T-cell (primary cell): ENCODE measurements around the gene LPIN3. TPM values are rescaled to one million over a fixed set of nuclear protein-coding genes. Genes with fewer than 3 reads are reported as not detected.

Experiments
- ATAC-seq, 4 experiments: fragments of 200-7000 bp in 3 of 4; fragments of 150-1000 bp in 1 of 4; cut with Tn5 transposase; replicated peaks in 1 of 4; 1 replicate in 3 of 4; 2 replicates in 1 of 4; pipeline ENCODE4 v1.10.0; 2021; ENCODE audit warnings: moderate library complexity in 3 of 4, mild to moderate bottlenecking in 2 of 4, moderate number of reproducible peaks in 1 of 4
- CTCF ChIA-PET, 2 donors: fragments of 300-600 bp; sonication (Branson Sonifier 250); formaldehyde crosslinking; loops; one replicate each; lab custom pipeline; 2022; ENCODE audit warnings: antibody characterized with exemption in 2 of 2; lab: Charles Lee
- POLR2A ChIA-PET, 2 donors: fragments of 300-600 bp; sonication (Branson Sonifier 250); formaldehyde crosslinking; loops; one replicate each; lab custom pipeline; 2022; ENCODE audit warnings: antibody characterized with exemption in 2 of 2; lab: Charles Lee
- DNase-seq, 35 experiments: peaks; one replicate each; pipeline versions ENCODE4 v3.0.0 to v3.0.0-alpha.2; 2013 to 2023
- H3K27ac ChIP-seq: one replicate; pipeline ENCODE4 v1.5.1; 2013; ENCODE audit warnings: low read length
- H3K27me3 ChIP-seq, 2 experiments: replicated peaks in 1 of 2; 1 replicate in 1 of 2; 2 replicates in 1 of 2; pipeline versions ENCODE4 v1.6.1 to v1.7.0; 2013; ENCODE audit warnings: low read length in 1 of 2, mixed read lengths in 1 of 2; ENCODE audit not compliant: control insufficient read depth in 2 of 2, insufficient read depth in 2 of 2; ENCODE audit errors: extremely low read depth in 1 of 2
- H3K36me3 ChIP-seq, 2 donors: 1 replicate in 1 of 2; 2 replicates in 1 of 2; pipeline versions ENCODE4 v1.6.1 to v1.7.0; 2013; ENCODE audit warnings: low read length in 1 of 2; ENCODE audit not compliant: control insufficient read depth in 2 of 2, insufficient read depth in 1 of 2; ENCODE audit errors: extremely low read depth in 1 of 2
- H3K4me1 ChIP-seq, 2 experiments: 1 replicate in 1 of 2; 2 replicates in 1 of 2; pipeline versions ENCODE4 v1.6.1 to v1.7.0; 2013; ENCODE audit warnings: low read length in 2 of 2, mixed read lengths in 1 of 2; ENCODE audit not compliant: insufficient read depth in 2 of 2, control insufficient read depth in 1 of 2; ENCODE audit errors: extremely low read depth in 1 of 2
- H3K4me3 ChIP-seq, 2 donors: 1 replicate in 1 of 2; 2 replicates in 1 of 2; pipeline versions ENCODE4 v1.5.1 to v1.7.0; 2013; ENCODE audit warnings: mild to moderate bottlenecking in 2 of 2, low read length in 1 of 2, moderate library complexity in 1 of 2; ENCODE audit not compliant: control insufficient read depth in 1 of 2; ENCODE audit errors: extremely low read depth in 1 of 2
- H3K9me3 ChIP-seq: 2 replicates; pipeline ENCODE4 v1.7.0; 2013
- H3K27ac Mint-ChIP-seq, 2 donors: one replicate each; pipeline ENCODE4 v1.8.0; 2020 to 2021; ENCODE audit warnings: mild to moderate bottlenecking in 2 of 2, mixed read lengths in 2 of 2
- H3K27me3 Mint-ChIP-seq, 2 donors: one replicate each; pipeline ENCODE4 v1.8.0; 2021 to 2022; ENCODE audit warnings: mixed read lengths in 2 of 2
- H3K36me3 Mint-ChIP-seq: one replicate; pipeline ENCODE4 v1.8.0; 2021; ENCODE audit warnings: mixed read lengths
- H3K4me1 Mint-ChIP-seq, 3 donors: one replicate each; pipeline ENCODE4 v1.8.0; 2020 to 2022; ENCODE audit warnings: mixed read lengths in 3 of 3, mild to moderate bottlenecking in 1 of 3
- H3K4me3 Mint-ChIP-seq, 3 donors: one replicate each; pipeline ENCODE4 v1.8.0; 2020 to 2022; ENCODE audit warnings: mild to moderate bottlenecking in 3 of 3, mixed read lengths in 3 of 3, moderate library complexity in 3 of 3
- H3K9me3 Mint-ChIP-seq, 3 donors: one replicate each; pipeline ENCODE4 v1.8.0; 2020 to 2022; ENCODE audit warnings: mixed read lengths in 3 of 3
- WGBS: methylation state at CpG from one replicate; pipeline ENCODE4 v1.1.5; 2013; ENCODE audit warnings: missing lambda C conversion rate; ENCODE audit not compliant: insufficient coverage; 5-methylcytosine and 5-hydroxymethylcytosine counted together
- total RNA-seq, 35 experiments: library from RNA in 6 of 35; stranded (reverse) in 6 of 35; fragments of 120-200 nt in 1 of 35; gene quantifications; one replicate each; pipeline versions ENCODE4 v1.2.1 to v1.2.4 and lab custom pipeline; 2013 to 2026

LPIN3 gene
- total RNA-seq, 5 donors from 2014 or later (not counting 1 experiment from before 2014, with no cell fraction given), result 0.16 to 0.80 (median 0.46) TPM

GRCh38 chr20:41339957-41340326 lies 679 bp upstream of the LPIN3 start:
- CTCF ChIA-PET, result interaction anchor here (0.7 to 2.2 kb wide), 10 partner anchors 8 to 206 kb away, joined by 3 to 12 read pairs (median 4); no protein-coding TSS in a partner anchor
- no peaks in the 10 kb centered on the region for H3K9me3 Mint-ChIP-seq
- H3K27ac Mint-ChIP-seq, result peak overlapping the region; percentile 24 to 46
- H3K27me3 ChIP-seq, result peaks cover 5 to 16% of the 10 kb centered on the region in 2 experiments
- peaks cover 4 to 14% of the 10 kb centered on the region in 2 experiments for H3K4me1 ChIP-seq
- H3K36me3 ChIP-seq, result no peaks in the 10 kb centered on the region
- peak overlapping the region; percentile 22 to 57 for H3K4me3 ChIP-seq
- peaks cover 8 to 11% (median 10%) of the 10 kb centered on the region in 3 donors for H3K4me1 Mint-ChIP-seq
- peaks cover 6 to 11% of the 10 kb centered on the region in 2 donors for H3K27me3 Mint-ChIP-seq
- H3K9me3 ChIP-seq, result no peaks in the 10 kb centered on the region
- H3K36me3 Mint-ChIP-seq, result no peaks in the 10 kb centered on the region
- DNase-seq, result peak; percentile 49 to 90 (median 78)
- POLR2A ChIA-PET, result interaction anchor here in 1 of 2 donors (0.7 kb wide), 1 partner anchor 175 kb away, joined by 13 read pairs; no protein-coding TSS in a partner anchor
- H3K4me3 Mint-ChIP-seq, result peak overlapping the region; percentile 67 to 82 (median 73)
- no peak overlapping the region for H3K27ac ChIP-seq
- 9% methylated on average over 19 of the region's 25 CpGs for WGBS
- peak; percentile 90 to 94 (median 94) for ATAC-seq

- no peak overlapping the region for H3K4me3 ChIP-seq
- H3K27me3 ChIP-seq, result peaks cover 5 to 7% of the 10 kb centered on the region in 2 experiments
- Mint-ChIP-seq H3K9me3 (no peaks in the 10 kb centered on the region), H3K4me3 (no peak overlapping the region), H3K27me3 (peaks cover 0 to 4% of the 10 kb centered on the region in 2 donors), H3K27ac (no peak overlapping the region), H3K4me1 (peaks cover 8 to 11% (median 10%) of the 10 kb centered on the region in 3 donors), H3K36me3 (no peaks in the 10 kb centered on the region)
- WGBS, result 97% methylated on average over 5 of the region's 9 CpGs
- no peaks in the 10 kb centered on the region for H3K9me3 ChIP-seq
- ATAC-seq, result no peak
- DNase-seq, result no peak
- no peaks in the 10 kb centered on the region for H3K36me3 ChIP-seq
- CTCF ChIA-PET, result interaction anchor here in 1 of 2 donors (0.6 kb wide), 1 partner anchor 79 kb away, joined by 3 read pairs; no protein-coding TSS in a partner anchor
- no peak overlapping the region for H3K27ac ChIP-seq
- POLR2A ChIA-PET, result no interaction called here
- H3K4me1 ChIP-seq, result peaks cover 4 to 14% of the 10 kb centered on the region in 2 experiments
Measured at GRCh38 chr20:41342474-41343464, 2.1 kb downstream of the LPIN3 start.

GRCh38 chr20:41344477-41344876 lies 3.9 kb downstream of the LPIN3 start:
- DNase-seq (no peak), ATAC-seq (no peak)
- WGBS, result 94% methylated on average over 3 of the region's 4 CpGs
- H3K27me3 Mint-ChIP-seq, result peaks cover 0 to 3% of the 10 kb centered on the region in 2 donors
- H3K27ac Mint-ChIP-seq, result no peak overlapping the region
- ChIA-PET CTCF (no interaction called here), POLR2A (no interaction called here)
- no peak overlapping the region for H3K27ac ChIP-seq
- no peak overlapping the region for H3K4me3 Mint-ChIP-seq
- H3K4me3 ChIP-seq, result no peak overlapping the region
- H3K36me3 ChIP-seq, result no peaks in the 10 kb centered on the region
- H3K27me3 ChIP-seq, result peaks cover 0 to 5% of the 10 kb centered on the region in 2 experiments
- H3K4me1 Mint-ChIP-seq, result peaks cover 8 to 10% (median 10%) of the 10 kb centered on the region in 3 donors
- no peaks in the 10 kb centered on the region for H3K9me3 Mint-ChIP-seq
- peaks cover 4 to 14% of the 10 kb centered on the region in 2 experiments for H3K4me1 ChIP-seq
- H3K9me3 ChIP-seq, result no peaks in the 10 kb centered on the region
- no peaks in the 10 kb centered on the region for H3K36me3 Mint-ChIP-seq

GRCh38 chr20:41344938-41345728 lies 4.5 kb downstream of the LPIN3 start:
- WGBS, result 84% methylated on average over 10 of the region's 11 CpGs
- Mint-ChIP-seq H3K4me3 (no peak overlapping the region), H3K27ac (no peak overlapping the region), H3K27me3 (no peaks in the 10 kb centered on the region), H3K4me1 (peaks cover 3 to 4% (median 3%) of the 10 kb centered on the region in 3 donors), H3K9me3 (no peaks in the 10 kb centered on the region), H3K36me3 (no peaks in the 10 kb centered on the region)
- ChIA-PET POLR2A (no interaction called here), CTCF (interaction anchor here in 1 of 2 donors (0.6 kb wide), 1 partner anchor 389 kb away, joined by 3 read pairs; no protein-coding TSS in a partner anchor)
- Histone ChIP-seq H3K4me3 (no peak overlapping the region), H3K27ac (no peak overlapping the region), H3K27me3 (peaks cover 0 to under 1% of the 10 kb centered on the region in 2 experiments), H3K9me3 (no peaks in the 10 kb centered on the region), H3K36me3 (no peaks in the 10 kb centered on the region), H3K4me1 (peaks cover 3 to 8% of the 10 kb centered on the region in 2 experiments)
- DNase-seq (no peak), ATAC-seq (no peak)

- no peaks in the 10 kb centered on the region for H3K36me3 Mint-ChIP-seq
- H3K4me1 Mint-ChIP-seq, result no peaks in the 10 kb centered on the region
- WGBS, result 93% methylated on average over 13 of the region's 17 CpGs
- H3K27ac ChIP-seq, result no peak overlapping the region
- H3K4me1 ChIP-seq, result peaks cover 0 to 2% of the 10 kb centered on the region in 2 experiments
- H3K27ac Mint-ChIP-seq, result no peak overlapping the region
- no peak overlapping the region for H3K4me3 ChIP-seq
- no peaks in the 10 kb centered on the region for H3K36me3 ChIP-seq
- peaks cover 0 to 4% of the 10 kb centered on the region in 2 donors for H3K27me3 Mint-ChIP-seq
- ChIA-PET CTCF (interaction anchor here in 1 of 2 donors (0.5 to 0.6 kb wide), 2 partner anchors 126 to 390 kb away, joined by 3 read pairs; no protein-coding TSS in a partner anchor), POLR2A (no interaction called here)
- DNase-seq (no peak), ATAC-seq (no peak)
- H3K27me3 ChIP-seq, result peaks cover 0 to 4% of the 10 kb centered on the region in 2 experiments
- no peak overlapping the region for H3K4me3 Mint-ChIP-seq
- H3K9me3 ChIP-seq, result no peaks in the 10 kb centered on the region
- no peaks in the 10 kb centered on the region for H3K9me3 Mint-ChIP-seq
Measured at GRCh38 chr20:41345729-41346067, 5.1 kb downstream of the LPIN3 start.
